CD4-positive, CD25-positive, alpha-beta regulatory T cell (primary cell): ENCODE measurements around the gene ZFAND6. TPM values are rescaled to one million over a fixed set of nuclear protein-coding genes. Genes with fewer than 3 reads are reported as not detected.
A peak's percentile ranks its signal among the peaks of the same experiment; 100 is the strongest.
"Not testable (repeated sequence)": the region's sequence is repeated elsewhere in the genome, so short reads cannot be mapped to it uniquely, and the experiment has no call there.

ENCODE experiments used
- ATAC-seq, 2 donors: fragments of 150-1000 bp; cut with Tn5 transposase; one replicate each; pipeline ENCODE4 v1.10.0; 2021; ENCODE audit warnings: low read depth in 2 of 2, moderate number of reproducible peaks in 2 of 2, moderate library complexity in 1 of 2
- DNase-seq, 3 donors: peaks; one replicate each; pipeline versions ENCODE4 v3.0.0 to v3.0.0-alpha.2; 2012 to 2022; ENCODE audit warnings: mixed read lengths in 1 of 3
- H3K27ac ChIP-seq: one replicate; pipeline ENCODE4 v1.7.0; 2013; ENCODE audit warnings: mild to moderate bottlenecking, low read length; ENCODE audit not compliant: insufficient read depth, poor library complexity, severe bottlenecking
- H3K27me3 ChIP-seq: one replicate; pipeline ENCODE4 v1.7.0; 2013; ENCODE audit warnings: low read length; ENCODE audit not compliant: control insufficient read depth, insufficient read depth
- H3K36me3 ChIP-seq: one replicate; pipeline ENCODE4 v1.7.0; 2013; ENCODE audit warnings: mild to moderate bottlenecking, low read length, moderate library complexity; ENCODE audit not compliant: control insufficient read depth, insufficient read depth
- H3K4me1 ChIP-seq: 2 replicates; pipeline ENCODE4 v1.7.0; 2013; ENCODE audit warnings: mild to moderate bottlenecking, low read length; ENCODE audit not compliant: insufficient read depth, control insufficient read depth, poor library complexity, severe bottlenecking
- H3K4me3 ChIP-seq: one replicate; pipeline ENCODE4 v1.7.0; 2013; ENCODE audit warnings: low read depth, mild to moderate bottlenecking, low read length, moderate library complexity
- H3K9me3 ChIP-seq, 2 experiments: 1 replicate in 1 of 2; 2 replicates in 1 of 2; pipeline ENCODE4 v1.7.0; 2013; ENCODE audit warnings: low read length in 2 of 2, mild to moderate bottlenecking in 1 of 2, moderate library complexity in 1 of 2; ENCODE audit not compliant: control insufficient read depth in 2 of 2
- H3K27ac Mint-ChIP-seq, 3 donors: one replicate each; pipeline ENCODE4 v1.8.0; 2020 to 2022; ENCODE audit warnings: mild to moderate bottlenecking in 3 of 3, mixed read lengths in 3 of 3, moderate library complexity in 2 of 3
- H3K27me3 Mint-ChIP-seq: one replicate; pipeline ENCODE4 v1.8.0; 2022; ENCODE audit warnings: mild to moderate bottlenecking, mixed read lengths
- H3K36me3 Mint-ChIP-seq: one replicate; pipeline ENCODE4 v1.8.0; 2020; ENCODE audit warnings: mixed read lengths
- H3K4me1 Mint-ChIP-seq, 4 donors: one replicate each; pipeline ENCODE4 v1.8.0; 2020 to 2022; ENCODE audit warnings: mixed read lengths in 4 of 4, mild to moderate bottlenecking in 1 of 4
- H3K4me3 Mint-ChIP-seq, 4 donors: one replicate each; pipeline ENCODE4 v1.8.0; 2020 to 2022; ENCODE audit warnings: mild to moderate bottlenecking in 4 of 4, mixed read lengths in 4 of 4, moderate library complexity in 3 of 4
- H3K9me3 Mint-ChIP-seq, 7 donors: one replicate each; pipeline ENCODE4 v1.8.0; 2020 to 2022; ENCODE audit warnings: mixed read lengths in 7 of 7, mild to moderate bottlenecking in 3 of 7, moderate library complexity in 2 of 7
- polyA plus RNA-seq, 4 donors: library from polyadenylated mRNA; unstranded; fragments of 300-500 nt; fragmentation: Illumina TruSeq; gene quantifications; one replicate each; pipeline ENCODE4 v1.2.3, GENCODE V29; 2021
- total RNA-seq: library from RNA; stranded (reverse); gene quantifications from one replicate; pipeline ENCODE4 v1.2.3, GENCODE V29; 2022

Gene ZFAND6
- total and polyA plus RNA-seq, 5 donors from 2014 or later = 94.7 to 124 (median 114) TPM

DNA sequence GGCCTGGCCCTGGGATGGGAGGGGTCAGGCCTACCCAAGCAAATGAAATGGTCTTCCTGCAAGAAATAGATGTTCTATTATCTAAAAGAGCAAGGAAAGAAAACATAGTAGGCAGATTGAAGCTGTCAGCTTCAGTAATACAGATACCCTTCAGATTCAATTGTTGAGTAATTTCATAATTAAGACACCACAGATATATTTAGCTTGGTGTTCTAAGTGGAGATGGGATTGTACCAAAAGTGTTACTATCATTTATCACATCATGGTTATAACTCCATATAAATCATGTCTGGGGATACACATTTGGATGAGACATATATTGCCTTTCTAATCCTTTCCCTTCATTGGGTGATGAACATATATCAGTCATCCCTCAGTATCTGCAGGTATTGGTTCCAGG is 51.4 kb downstream of the ZFAND6 start:
- Mint-ChIP-seq H3K4me1 (peaks cover 30 to 67% (median 45%) of the 10 kb centered on the region in 4 donors), H3K4me3 (no peak overlapping the region), H3K9me3 (no peaks in the 10 kb centered on the region), H3K27me3 (no peaks in the 10 kb centered on the region), H3K27ac (no peak overlapping the region), H3K36me3 (no peaks in the 10 kb centered on the region)
- ATAC-seq (no peak), DNase-seq (no peak)
- H3K4me3 ChIP-seq = no peak overlapping the region
- H3K9me3 ChIP-seq = no peaks in the 10 kb centered on the region
- no peaks in the 10 kb centered on the region for H3K4me1 ChIP-seq
- no peaks in the 10 kb centered on the region for H3K36me3 ChIP-seq
- H3K27me3 ChIP-seq = no peaks in the 10 kb centered on the region
- H3K27ac ChIP-seq = no peak overlapping the region

DNA sequence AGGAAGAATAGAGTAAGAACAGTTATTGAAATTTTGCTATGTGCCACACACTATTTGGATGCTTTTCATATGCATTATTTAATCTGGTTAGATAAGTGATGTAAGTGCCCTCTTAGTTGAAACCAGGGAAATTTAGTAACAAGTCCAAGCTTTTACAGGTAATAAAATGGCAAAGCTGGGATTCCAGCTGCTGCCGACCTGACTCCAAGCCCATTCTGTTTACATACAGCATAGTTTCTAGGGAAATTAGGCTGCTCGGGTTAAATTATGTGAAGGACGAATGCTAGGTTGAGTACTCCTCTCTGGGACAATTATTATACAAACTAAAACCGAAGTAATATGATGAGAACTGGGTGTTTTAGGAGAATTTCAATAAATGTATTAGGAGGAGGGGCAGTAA is 54.6 kb downstream of the ZFAND6 start:
- Mint-ChIP-seq H3K27ac (peak overlapping the region in 2 of 3 donors; percentile 16 to 36), H3K4me1 (peaks cover 20 to 60% (median 41%) of the 10 kb centered on the region in 4 donors), H3K36me3 (no peaks in the 10 kb centered on the region), H3K27me3 (no peaks in the 10 kb centered on the region), H3K4me3 (no peak overlapping the region), H3K9me3 (no peaks in the 10 kb centered on the region)
- no peaks in the 10 kb centered on the region for H3K9me3 ChIP-seq
- no peak overlapping the region for H3K4me3 ChIP-seq
- H3K4me1 ChIP-seq = no peaks in the 10 kb centered on the region
- DNase-seq (no peak), ATAC-seq (no peak)
- H3K27me3 ChIP-seq = no peaks in the 10 kb centered on the region
- no peak overlapping the region for H3K27ac ChIP-seq
- H3K36me3 ChIP-seq = no peaks in the 10 kb centered on the region

DNA sequence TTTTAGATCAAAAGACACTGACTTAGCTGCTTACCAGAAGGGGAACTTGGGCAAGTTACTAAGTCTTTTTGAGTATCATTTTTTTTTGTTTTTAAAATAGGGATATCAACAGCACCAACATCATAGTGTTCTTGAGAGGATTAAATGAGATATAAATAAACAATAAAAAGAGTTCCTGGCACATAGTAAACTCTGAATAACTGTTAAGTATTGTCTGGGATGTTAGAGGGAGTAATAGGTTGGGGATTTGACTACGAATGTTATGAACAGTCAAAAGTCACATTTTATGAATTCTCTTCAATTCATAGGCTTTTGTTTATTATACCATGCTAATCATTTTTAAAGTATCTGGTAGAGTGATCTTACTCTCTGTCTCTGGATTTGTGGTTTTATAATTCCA is 55.5 kb downstream of the ZFAND6 start:
- Mint-ChIP-seq H3K27me3 (no peaks in the 10 kb centered on the region), H3K9me3 (no peaks in the 10 kb centered on the region), H3K4me3 (no peak overlapping the region), H3K4me1 (peaks cover 20 to 50% (median 32%) of the 10 kb centered on the region in 4 donors), H3K27ac (no peak overlapping the region), H3K36me3 (peaks cover 2% of the 10 kb centered on the region)
- Histone ChIP-seq H3K27me3 (no peaks in the 10 kb centered on the region), H3K27ac (no peak overlapping the region), H3K4me3 (no peak overlapping the region), H3K4me1 (no peaks in the 10 kb centered on the region), H3K9me3 (no peaks in the 10 kb centered on the region), H3K36me3 (no peaks in the 10 kb centered on the region)
- ATAC-seq (no peak), DNase-seq (no peak)

DNA sequence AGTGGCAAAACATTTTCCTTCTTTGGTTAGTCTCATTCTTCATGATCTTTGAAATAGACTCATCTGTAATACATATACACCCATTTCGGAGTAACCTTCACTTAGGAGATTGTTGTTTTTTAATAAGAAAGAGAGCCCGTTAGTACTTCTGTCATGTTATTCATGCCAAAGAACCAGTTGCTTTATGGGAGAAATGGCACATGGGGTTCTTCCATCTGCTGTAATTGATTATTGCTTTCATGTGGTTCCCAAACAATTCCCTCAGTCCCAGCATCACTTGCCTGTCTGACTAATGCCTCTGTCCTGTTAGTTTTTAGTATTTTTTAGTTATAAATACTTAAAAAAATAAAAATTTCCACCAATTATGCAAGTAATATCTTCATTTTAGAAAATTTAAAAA is 59.5 kb downstream of the ZFAND6 start:
- peaks cover 27% of the 10 kb centered on the region for H3K36me3 Mint-ChIP-seq
- H3K27me3 Mint-ChIP-seq = no peaks in the 10 kb centered on the region
- H3K27ac ChIP-seq = no peak overlapping the region
- H3K36me3 ChIP-seq = peaks cover 26% of the 10 kb centered on the region
- no peak for ATAC-seq
- no peak overlapping the region for H3K4me3 Mint-ChIP-seq
- H3K27ac Mint-ChIP-seq = no peak overlapping the region
- H3K9me3 ChIP-seq = no peaks in the 10 kb centered on the region
- no peaks in the 10 kb centered on the region for H3K9me3 Mint-ChIP-seq
- H3K4me1 Mint-ChIP-seq = peaks cover 21 to 30% (median 25%) of the 10 kb centered on the region in 4 donors
- no peaks in the 10 kb centered on the region for H3K4me1 ChIP-seq
- H3K4me3 ChIP-seq = no peak overlapping the region
- no peak for DNase-seq
- H3K27me3 ChIP-seq = no peaks in the 10 kb centered on the region

DNA sequence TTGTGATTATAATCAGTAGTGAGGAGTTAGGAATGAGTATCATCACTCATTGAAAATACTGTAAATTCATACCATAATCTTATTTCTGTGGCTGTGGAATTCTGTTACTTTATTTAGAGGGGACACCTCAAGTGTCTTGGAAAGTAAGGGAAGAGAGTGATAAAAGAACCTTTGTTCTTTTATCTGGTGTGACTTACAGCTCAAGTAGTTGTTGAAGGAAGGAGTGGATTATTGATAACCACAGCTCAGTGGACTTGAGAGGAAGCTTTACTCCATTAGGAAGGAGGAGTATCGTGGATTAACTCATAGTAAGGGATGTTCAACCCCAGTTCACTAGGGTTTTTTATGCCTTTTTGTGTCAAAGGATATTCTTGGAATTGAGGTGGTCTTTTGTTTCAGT is 61.2 kb downstream of the ZFAND6 start:
- DNase-seq (no peak), ATAC-seq (no peak)
- Histone ChIP-seq H3K4me1 (no peaks in the 10 kb centered on the region), H3K27me3 (no peaks in the 10 kb centered on the region), H3K4me3 (no peak overlapping the region), H3K27ac (no peak overlapping the region), H3K36me3 (peaks cover 27% of the 10 kb centered on the region), H3K9me3 (no peaks in the 10 kb centered on the region)
- Mint-ChIP-seq H3K4me3 (no peak overlapping the region), H3K4me1 (peaks cover 15 to 18% (median 18%) of the 10 kb centered on the region in 4 donors), H3K27ac (peak overlapping the region in 1 of 3 donors; percentile 39), H3K36me3 (peaks cover 30% of the 10 kb centered on the region), H3K27me3 (no peaks in the 10 kb centered on the region), H3K9me3 (no peaks in the 10 kb centered on the region)

DNA sequence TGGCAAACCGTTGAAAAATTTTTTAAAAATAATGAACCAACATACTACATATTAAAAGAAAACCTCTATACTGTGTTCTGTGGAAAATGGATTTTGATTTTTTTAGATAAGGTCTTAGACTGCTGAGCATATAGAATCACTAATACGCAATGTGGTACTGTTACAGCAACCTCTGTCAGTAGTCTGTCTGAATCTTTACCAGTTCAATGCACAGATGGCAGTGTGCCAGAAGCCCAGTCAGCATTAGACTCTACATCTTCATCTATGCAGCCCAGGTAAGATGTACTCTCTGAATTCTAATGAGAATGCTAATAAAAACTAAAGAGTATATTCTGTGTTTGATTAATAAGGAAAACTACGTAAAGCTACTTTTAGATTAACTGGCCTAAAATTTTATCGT is 62.1 kb downstream of the ZFAND6 start:
- no peaks in the 10 kb centered on the region for H3K9me3 ChIP-seq
- Mint-ChIP-seq H3K4me1 (peaks cover 10 to 14% (median 12%) of the 10 kb centered on the region in 4 donors), H3K36me3 (peaks cover 39% of the 10 kb centered on the region), H3K9me3 (no peaks in the 10 kb centered on the region), H3K27ac (no peak overlapping the region), H3K27me3 (no peaks in the 10 kb centered on the region), H3K4me3 (no peak overlapping the region)
- DNase-seq (no peak), ATAC-seq (no peak)
- H3K27me3 ChIP-seq = no peaks in the 10 kb centered on the region
- H3K36me3 ChIP-seq = peaks cover 33% of the 10 kb centered on the region
- no peak overlapping the region for H3K27ac ChIP-seq
- H3K4me3 ChIP-seq = no peak overlapping the region
- H3K4me1 ChIP-seq = no peaks in the 10 kb centered on the region

DNA sequence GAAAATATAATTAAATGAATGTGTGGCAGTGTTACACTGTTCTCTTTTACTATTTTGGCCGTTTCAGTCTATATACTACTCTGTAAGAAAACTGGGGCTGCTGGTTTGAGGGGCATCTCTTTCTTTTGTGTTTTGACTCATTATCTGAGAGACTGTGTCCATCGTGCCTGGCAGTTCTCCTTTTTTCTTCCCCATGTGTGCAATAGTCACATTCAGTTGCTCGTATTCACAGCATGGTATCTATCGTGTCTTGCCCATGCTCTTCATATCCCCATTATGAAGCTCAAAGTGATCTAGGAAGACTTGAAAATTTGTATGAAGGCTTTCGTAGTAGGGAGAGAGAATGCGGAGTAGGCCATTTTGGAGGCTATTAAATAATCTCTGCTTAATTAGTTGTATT is 63.6 kb downstream of the ZFAND6 start:
- Histone ChIP-seq H3K4me3 (no peak overlapping the region), H3K27me3 (no peaks in the 10 kb centered on the region), H3K4me1 (no peaks in the 10 kb centered on the region), H3K27ac (no peak overlapping the region), H3K9me3 (no peaks in the 10 kb centered on the region), H3K36me3 (peaks cover 34% of the 10 kb centered on the region)
- Mint-ChIP-seq H3K4me3 (no peak overlapping the region), H3K27ac (no peak overlapping the region), H3K36me3 (peaks cover 42% of the 10 kb centered on the region), H3K9me3 (no peaks in the 10 kb centered on the region), H3K4me1 (peaks cover 7 to 17% (median 12%) of the 10 kb centered on the region in 4 donors), H3K27me3 (no peaks in the 10 kb centered on the region)
- no peak for ATAC-seq
- no peak for DNase-seq

DNA sequence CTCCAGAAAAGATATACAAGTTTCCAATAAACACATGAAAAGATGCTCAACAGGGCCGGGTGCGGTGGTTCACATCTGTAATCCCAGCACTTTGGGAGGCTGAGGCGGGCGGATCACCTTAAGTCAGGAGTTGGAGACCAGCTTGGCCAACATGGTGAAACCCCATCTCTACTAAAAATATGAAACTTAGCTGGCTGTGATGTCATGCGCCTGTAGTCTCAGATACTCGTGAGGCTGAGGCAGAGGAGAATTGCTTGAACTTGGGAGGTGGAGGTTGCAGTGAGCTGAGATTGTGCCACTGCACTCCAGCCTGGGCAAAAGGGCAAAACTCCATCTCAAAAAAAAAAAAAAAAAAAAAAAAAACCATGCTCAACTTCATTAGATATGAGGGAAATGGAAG is 67.8 kb downstream of the ZFAND6 start:
- H3K27me3 Mint-ChIP-seq, H3K9me3 Mint-ChIP-seq, H3K27ac ChIP-seq, H3K4me3 ChIP-seq, H3K4me3 Mint-ChIP-seq, H3K9me3 ChIP-seq, DNase-seq, H3K4me1 ChIP-seq, ATAC-seq, H3K27ac Mint-ChIP-seq, H3K27me3 ChIP-seq: not testable (repeated sequence)
- H3K36me3 ChIP-seq = peaks cover 39% of the 10 kb centered on the region
- H3K4me1 Mint-ChIP-seq = peaks cover 0 to 13% (median 5%) of the 10 kb centered on the region in 4 donors
- peaks cover 54% of the 10 kb centered on the region for H3K36me3 Mint-ChIP-seq
